Osteocyte (in vitro differentiated cells): ENCODE results near the gene SAP25. TPM values are rescaled to one million over a fixed set of nuclear protein-coding genes. Genes with fewer than 3 reads are reported as not detected.

Source experiments
- DNase-seq: peaks from one replicate; pipeline ENCODE4 v3.0.0; 2021; ENCODE audit warnings: mixed read lengths; ENCODE audit not compliant: unreplicated experiment; ENCODE audit errors: extremely low spot score
- H3K27ac Mint-ChIP-seq: one replicate; pipeline ENCODE4 v1.8.0; 2021; ENCODE audit warnings: mild to moderate bottlenecking, mixed read lengths; ENCODE audit not compliant: unreplicated experiment
- H3K27me3 Mint-ChIP-seq: one replicate; pipeline ENCODE4 v1.8.0; 2021; ENCODE audit warnings: mixed read lengths; ENCODE audit not compliant: unreplicated experiment
- H3K36me3 Mint-ChIP-seq: one replicate; pipeline ENCODE4 v1.8.0; 2021; ENCODE audit warnings: mixed read lengths; ENCODE audit not compliant: unreplicated experiment
- H3K4me1 Mint-ChIP-seq: one replicate; pipeline ENCODE4 v1.8.0; 2021; ENCODE audit warnings: mixed read lengths; ENCODE audit not compliant: unreplicated experiment
- H3K4me3 Mint-ChIP-seq: one replicate; pipeline ENCODE4 v1.8.0; 2021; ENCODE audit warnings: mild to moderate bottlenecking, moderate library complexity, mixed read lengths; ENCODE audit not compliant: unreplicated experiment
- H3K9me3 Mint-ChIP-seq: one replicate; pipeline ENCODE4 v1.8.0; 2021; ENCODE audit warnings: mixed read lengths; ENCODE audit not compliant: unreplicated experiment
- total RNA-seq: library from RNA; stranded (reverse); gene quantifications from 2 replicates; pipeline ENCODE4 v1.2.1, GENCODE V29; 2021
- TF ChIP-seq, protein P1 (sequence below): fragments of 200-600 bp; sonication (generic); IDR thresholded peaks from 2 replicates; pipeline ENCODE4 v1.5.0; 2021; ENCODE audit warnings: antibody characterized with exemption, mild to moderate bottlenecking, moderate library complexity

SAP25 gene
- total RNA-seq, 1 donor from 2014 or later: 1.5 TPM

DNA sequence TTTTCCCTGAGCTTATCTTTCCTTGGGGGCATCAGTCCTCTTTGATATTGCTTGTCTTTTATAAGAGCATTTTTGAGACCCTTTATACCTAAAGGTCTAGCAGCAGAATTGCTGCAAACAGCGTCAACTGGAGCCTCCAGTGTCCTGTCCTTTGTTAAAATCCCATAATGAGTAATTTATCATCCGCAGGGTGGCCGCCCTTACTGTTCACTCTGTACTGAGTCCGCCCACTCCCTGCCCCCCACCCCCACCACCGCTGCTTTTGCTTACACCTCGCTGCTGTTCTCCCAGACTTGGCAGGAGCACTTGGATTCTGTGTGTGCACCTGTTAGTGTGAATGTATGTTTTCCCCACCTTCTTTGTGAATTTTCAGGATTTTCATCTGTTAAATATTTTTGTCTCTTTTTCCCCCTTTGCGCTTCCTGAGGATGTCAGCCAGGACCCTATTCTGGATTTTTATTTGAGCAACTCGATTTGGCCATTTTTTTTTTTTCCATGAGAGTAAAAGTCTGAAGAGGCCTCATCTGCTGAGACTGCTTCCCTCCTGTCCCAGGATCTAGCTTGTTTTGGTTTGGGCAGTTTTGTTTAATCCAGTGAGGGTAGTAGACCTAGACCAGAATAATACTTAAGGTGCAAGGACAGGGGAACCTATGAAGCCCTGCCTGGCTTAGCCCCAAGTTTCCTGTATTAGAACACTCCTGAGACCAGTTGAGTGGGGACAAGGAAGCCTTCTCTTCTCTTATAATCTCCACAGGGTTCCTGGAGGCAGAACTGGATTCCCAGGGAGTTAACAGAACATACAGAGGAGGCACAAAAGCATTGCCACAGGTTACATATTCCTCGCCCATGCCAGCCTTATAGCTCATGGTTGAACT, 26.5 kb downstream of the SAP25 start:
- Mint-ChIP-seq H3K27me3 (no peaks in the 10 kb centered on the region), H3K27ac (peak overlapping the region; percentile 90), H3K4me3 (no peak overlapping the region), H3K9me3 (no peaks in the 10 kb centered on the region), H3K4me1 (peaks cover 45% of the 10 kb centered on the region), H3K36me3 (no peaks in the 10 kb centered on the region)
- TF ChIP-seq, protein P1, sequence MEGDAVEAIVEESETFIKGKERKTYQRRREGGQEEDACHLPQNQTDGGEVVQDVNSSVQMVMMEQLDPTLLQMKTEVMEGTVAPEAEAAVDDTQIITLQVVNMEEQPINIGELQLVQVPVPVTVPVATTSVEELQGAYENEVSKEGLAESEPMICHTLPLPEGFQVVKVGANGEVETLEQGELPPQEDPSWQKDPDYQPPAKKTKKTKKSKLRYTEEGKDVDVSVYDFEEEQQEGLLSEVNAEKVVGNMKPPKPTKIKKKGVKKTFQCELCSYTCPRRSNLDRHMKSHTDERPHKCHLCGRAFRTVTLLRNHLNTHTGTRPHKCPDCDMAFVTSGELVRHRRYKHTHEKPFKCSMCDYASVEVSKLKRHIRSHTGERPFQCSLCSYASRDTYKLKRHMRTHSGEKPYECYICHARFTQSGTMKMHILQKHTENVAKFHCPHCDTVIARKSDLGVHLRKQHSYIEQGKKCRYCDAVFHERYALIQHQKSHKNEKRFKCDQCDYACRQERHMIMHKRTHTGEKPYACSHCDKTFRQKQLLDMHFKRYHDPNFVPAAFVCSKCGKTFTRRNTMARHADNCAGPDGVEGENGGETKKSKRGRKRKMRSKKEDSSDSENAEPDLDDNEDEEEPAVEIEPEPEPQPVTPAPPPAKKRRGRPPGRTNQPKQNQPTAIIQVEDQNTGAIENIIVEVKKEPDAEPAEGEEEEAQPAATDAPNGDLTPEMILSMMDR: no peak
- DNase-seq: no peak

DNA sequence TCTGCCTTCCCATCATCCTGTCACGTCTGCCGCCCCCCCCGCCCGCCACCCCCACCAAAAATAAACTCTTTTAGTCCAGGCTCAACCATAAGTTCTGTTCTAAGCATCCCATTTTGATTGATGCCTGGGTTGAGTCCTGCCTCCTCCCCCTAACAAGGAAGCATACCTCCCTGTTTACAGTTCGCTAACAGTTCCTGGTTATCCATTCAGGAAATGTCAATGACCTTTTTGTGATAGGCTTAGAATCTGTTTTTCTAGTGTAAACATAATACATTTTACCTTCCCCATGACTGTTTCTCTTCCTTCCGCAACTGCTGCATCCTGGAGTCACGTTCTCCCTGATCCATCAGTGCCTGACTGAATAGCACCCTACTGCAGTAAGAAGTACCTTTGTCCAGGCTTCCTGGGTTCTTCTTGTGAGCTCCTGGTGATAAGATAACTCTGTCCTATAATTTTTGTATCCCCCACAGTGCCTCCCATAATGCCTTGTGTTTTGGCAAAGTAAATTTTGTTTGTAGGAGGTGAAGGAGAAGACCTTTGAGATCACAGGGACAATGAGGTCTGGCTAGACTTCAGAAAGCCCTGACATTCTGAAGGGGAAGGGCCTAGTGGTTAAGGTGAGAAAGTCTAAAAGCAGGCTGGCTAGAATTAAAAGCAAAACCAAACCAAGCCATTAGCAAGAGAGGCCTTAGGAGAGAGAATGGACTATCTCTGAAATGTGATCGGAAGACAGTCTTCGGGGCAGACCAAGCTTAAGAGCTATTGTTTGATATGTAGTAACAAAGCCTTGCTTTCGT, 27.4 kb downstream of the SAP25 start:
- TF ChIP-seq, protein P1: no peak
- H3K27me3 Mint-ChIP-seq: no peaks in the 10 kb centered on the region
- H3K9me3 Mint-ChIP-seq: no peaks in the 10 kb centered on the region
- H3K4me1 Mint-ChIP-seq: peaks cover 45% of the 10 kb centered on the region
- no peak for DNase-seq
- peak overlapping the region; percentile 90 for H3K27ac Mint-ChIP-seq
- no peaks in the 10 kb centered on the region for H3K36me3 Mint-ChIP-seq
- H3K4me3 Mint-ChIP-seq: no peak overlapping the region

DNA sequence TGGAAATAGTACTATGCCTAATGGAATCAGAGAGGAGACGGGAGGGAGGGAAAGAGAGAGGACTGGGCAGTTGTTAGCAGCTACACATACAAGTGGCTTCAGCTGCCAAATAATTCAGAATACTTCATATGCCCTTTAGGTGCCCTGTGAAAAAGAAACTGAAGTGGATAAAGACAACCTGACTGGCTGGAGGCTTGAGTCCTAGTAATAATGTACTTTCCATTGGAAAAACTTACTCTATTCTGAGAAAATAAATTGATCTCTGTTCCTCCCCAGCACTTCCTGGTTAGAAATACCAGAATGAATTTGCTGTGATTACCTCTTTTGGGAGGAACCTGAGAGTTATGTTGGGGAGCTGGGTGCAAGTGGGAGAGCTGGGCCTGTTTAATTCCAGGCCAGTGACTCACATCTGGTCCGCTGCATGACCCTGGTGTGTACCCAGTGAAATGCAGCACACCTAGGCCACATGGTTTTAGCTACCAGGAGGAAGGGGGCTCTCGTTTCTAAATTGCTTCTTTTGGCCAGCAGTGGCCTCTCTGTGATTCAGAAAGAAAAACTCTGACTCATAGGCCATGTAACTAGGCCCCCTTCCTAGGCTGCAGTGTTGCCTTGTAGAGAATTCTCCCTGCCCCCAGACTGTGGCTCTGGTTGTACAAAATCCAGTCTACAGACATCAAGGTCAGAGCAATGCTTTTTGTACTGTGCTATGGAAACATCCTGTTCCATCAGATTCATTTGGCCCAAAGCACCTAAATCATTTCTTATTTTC, 28.2 kb downstream of the SAP25 start:
- H3K4me1 Mint-ChIP-seq: peaks cover 46% of the 10 kb centered on the region
- peak overlapping the region; percentile 1 for H3K4me3 Mint-ChIP-seq

DNA sequence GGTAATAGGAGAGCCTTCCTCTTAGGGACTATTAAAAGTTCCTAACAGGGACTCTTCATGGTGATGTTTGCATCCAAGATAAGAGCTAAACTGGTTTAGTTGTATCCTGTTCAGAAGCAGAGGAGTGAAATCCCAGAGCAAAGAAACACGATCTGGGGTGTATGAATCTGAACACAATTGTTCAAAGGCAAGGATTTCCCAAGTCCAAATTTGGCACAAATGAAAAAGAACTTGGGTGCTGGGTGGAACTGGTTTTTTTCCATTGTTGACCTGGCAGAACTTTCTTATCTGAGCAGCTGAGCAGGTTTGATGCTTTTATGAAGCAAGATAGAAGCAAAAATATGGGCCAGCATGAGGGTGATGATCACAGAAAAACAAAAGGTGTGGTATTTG, 28.7 kb downstream of the SAP25 start:
- Mint-ChIP-seq H3K27ac (peak overlapping the region; percentile 90), H3K4me3 (peak overlapping the region; percentile 1), H3K4me1 (peaks cover 48% of the 10 kb centered on the region), H3K27me3 (no peaks in the 10 kb centered on the region), H3K9me3 (no peaks in the 10 kb centered on the region), H3K36me3 (no peaks in the 10 kb centered on the region)
- no peak for DNase-seq
- TF ChIP-seq, protein P1: no peak

More for the DNA sequence above, 28.2 kb downstream of the SAP25 start:
- TF ChIP-seq, protein P1: peak; percentile 19
- Mint-ChIP-seq H3K9me3 (no peaks in the 10 kb centered on the region), H3K36me3 (no peaks in the 10 kb centered on the region), H3K27me3 (no peaks in the 10 kb centered on the region), H3K27ac (peak overlapping the region; percentile 90)
- no peak for DNase-seq
